GM18507 (cell line): ENCODE results near the gene ATP8A2.

Experiments used
- DNase-seq: peaks from one replicate; pipeline ENCODE4 v3.0.0; 2011; ENCODE audit warnings: low read depth; ENCODE audit not compliant: insufficient read length; ENCODE audit errors: extremely low spot score
- FAIRE-seq: peaks from 2 replicates; lab custom pipeline; 2011; peaks lifted over from hg19 to GRCh38; lab: Jason Lieb, UNC

Gene ATP8A2

DNA sequence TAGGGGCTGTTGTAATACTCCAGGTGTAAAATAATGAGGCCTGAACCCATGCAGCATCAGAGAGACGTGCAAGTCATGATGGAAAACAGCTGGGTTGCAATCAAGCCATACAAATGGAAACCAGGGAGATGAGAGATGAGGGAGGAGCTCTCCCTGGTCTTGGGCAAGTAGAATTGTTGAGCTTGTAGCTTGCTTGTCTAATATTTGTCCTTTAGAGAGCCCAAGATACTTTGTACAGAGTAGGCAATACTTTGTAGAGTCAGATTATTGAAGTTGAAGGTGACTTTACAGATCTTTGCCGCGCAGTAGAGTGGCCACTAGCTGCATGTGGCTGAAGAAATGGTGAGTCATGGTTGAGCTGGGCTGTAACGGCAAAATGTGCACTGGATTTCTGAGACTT, 8.3 kb downstream of the ATP8A2 start:
- no peak for DNase-seq
- FAIRE-seq: no peak

DNA sequence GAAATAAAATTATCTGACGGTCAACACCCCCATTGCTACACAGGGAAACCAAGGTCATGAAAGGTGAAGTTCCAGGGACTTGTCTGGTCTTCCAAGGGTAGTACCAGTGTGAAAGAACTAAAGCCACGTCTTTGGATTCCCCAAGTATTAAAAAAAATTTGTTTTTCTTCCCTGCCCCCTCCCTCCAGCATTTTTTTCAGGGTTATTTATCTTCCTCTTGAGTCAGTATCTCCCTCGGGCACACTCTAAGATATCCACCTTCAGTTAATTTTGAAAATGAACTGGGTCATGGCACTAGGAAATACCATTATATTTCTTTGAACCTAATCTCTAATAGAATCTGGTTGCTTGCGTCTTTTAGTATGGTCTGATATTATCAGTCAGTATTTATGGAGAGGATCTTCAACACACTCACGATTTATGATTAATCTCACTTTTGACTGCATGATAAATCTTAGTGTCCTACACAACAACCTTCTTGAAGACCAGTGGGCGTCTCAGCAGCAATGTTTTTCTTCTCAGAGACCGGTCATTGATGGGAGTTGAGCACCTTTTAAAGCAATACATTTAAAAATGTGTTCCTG, 9.1 kb downstream of the ATP8A2 start:
- DNase-seq: no peak
- FAIRE-seq: no peak

DNA sequence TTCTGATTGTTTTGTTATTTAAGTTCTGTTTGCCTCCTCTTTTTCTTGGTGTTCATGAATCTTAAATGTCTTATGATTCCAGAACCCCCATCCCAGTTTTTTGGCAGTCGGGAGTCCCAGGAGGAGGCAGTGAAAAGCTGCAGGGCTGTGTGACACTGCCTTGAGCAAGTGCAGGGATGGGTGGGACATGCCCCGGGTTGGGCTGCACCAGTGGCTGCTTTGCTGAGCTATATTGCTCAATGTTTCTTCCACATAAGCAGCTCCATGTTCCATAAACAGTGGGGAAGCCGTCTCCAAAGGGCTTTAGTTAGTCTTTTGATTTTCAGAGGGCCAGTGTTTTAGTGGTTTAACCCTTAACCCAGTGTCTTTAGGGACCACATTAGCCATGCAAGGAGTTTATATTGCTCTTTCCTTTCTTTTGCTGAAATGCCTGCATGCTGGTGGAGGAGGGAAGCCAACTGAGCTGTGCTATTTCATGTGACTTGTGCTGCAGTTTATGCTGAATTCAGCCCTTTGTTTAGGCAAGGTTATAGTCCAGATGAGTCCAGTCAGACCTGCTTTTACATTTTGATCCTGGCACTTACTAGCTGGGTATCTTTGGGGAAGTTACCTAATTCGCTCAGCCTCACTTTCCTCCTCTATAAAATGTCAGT, 13.1 kb downstream of the ATP8A2 start:
- FAIRE-seq: no peak
- no peak for DNase-seq

DNA sequence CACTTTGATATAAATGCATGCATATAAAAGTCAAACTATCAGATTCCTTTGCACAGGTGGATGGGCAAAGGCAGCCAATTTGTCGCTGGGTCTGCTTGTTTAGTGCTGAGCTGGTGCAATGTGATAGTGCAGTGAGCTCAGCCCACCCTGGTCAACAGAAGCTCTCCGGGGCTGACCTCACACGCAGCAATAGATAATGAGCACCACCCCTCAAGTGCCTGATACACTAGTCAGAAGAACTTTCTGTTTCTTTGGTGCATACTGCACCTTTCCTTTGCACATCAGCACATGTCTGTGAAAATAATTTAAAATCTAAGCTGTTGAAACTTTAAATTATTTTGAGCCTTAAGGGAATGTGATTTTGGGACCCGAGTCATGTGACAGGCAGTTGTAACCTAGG, 20.2 kb downstream of the ATP8A2 start:
- no peak for DNase-seq
- FAIRE-seq: no peak

DNA sequence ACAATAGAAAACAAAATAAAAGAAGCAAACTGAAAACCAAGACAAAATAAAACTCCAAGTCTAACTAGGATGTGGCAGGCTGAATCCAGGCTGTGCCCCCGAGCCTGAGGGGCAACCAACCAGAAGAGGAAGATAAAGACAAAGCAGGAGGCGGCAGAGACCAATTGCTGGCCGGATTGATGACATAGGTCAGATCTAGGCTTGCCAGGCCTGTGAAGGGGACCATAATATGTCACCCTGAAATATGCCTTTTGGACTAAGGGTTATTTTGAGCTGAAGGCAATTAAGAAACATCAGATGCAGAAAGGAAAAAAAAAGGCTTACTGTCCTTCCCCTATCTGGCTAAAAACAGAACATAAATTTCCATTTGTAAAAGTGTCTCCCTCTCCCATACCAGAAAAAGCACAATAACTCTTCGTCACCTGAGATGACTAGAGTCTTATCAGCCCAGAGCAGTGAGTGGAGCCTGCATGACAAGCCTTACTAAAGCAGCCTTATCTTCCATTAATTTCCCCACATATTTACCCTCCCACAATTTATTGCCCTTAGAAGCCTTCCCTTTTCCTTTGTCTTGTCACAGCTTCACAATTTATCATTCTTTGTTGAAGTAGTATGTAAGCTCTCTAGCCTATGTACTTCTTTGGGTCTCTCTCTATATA, 22.8 kb downstream of the ATP8A2 start:
- no peak for FAIRE-seq

DNA sequence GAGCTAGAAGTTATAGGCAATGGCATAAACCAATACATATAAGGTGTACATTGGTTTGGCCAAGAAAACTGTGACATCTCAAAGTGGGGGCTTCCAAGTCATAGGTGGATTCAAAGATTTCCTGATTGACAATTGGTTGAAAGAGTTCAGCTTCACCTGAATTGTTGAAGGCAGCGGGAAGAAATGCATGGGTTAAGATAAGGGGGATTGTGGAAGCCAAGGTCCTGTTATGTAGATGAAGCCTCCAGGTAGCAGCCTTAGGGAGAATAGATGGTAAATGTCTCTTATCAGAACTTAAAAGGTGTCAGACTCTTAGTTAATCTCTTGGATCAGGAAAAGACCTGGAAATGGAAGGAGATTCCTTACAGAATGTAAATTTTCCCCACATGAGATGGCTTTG, 26.0 kb downstream of the ATP8A2 start:
- no peak for FAIRE-seq

More for the DNA sequence above, 22.8 kb downstream of the ATP8A2 start:
- DNase-seq: no peak

DNA sequence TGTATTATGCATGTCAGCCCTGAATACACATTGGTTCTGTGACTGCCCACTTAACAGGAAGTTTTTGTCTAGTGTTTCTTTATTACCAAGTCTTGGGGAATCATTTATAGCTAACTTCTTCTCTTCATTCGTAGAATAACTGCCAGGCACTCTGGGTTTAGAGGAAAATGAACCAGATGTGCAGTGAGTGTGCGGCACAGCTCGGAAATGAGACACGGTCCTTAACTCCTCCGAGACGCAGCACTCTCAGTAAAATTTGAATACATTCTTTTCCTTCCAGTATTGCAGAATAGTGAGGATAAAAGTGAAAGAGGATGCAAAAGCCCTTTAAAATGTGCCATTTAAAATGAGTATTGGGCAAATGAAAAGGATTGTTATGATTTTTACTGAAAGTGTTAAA, 29.2 kb downstream of the ATP8A2 start:
- FAIRE-seq (no peak), DNase-seq (no peak)

More for the DNA sequence above, 26.0 kb downstream of the ATP8A2 start:
- DNase-seq: no peak

DNA sequence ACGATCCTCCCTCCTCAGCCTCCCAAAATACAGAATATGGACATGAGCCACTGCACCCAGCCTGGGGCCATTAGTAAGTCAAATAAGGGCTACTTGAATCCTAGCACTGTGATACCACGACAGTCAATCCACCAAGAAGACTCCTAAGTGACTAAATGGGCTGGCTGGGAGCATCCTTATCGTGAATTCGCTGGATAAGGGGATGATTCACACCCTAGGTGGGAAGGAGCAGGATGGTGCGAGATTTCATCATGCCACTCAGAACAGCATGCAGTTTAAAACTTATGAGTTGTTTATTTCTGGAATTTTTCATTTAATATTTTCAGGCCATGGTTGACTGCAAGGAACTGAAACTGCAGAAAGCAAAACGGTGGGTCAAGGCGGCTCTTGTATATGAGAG, 30.2 kb downstream of the ATP8A2 start:
- no peak for DNase-seq
- FAIRE-seq: no peak

DNA sequence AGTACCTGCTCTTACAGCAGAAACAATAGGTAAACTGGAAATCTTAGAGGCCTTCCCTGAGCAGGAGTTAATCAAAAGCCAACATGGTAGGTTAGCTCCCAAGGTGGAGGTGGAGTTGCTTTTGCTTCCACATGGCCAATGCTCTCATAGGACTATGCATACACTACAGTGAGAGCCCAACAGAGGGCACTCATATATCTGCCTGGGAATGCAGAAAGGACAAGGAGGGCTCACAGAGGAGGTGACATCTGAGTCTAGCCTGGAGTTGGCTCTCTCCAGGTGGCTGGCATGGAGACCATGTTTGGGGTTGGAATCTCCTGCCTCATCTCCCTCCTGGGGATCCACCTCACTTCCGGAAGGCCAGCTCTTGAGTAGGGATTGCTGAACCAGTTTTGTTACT, 34.6 kb downstream of the ATP8A2 start:
- DNase-seq: no peak
- no peak for FAIRE-seq

DNA sequence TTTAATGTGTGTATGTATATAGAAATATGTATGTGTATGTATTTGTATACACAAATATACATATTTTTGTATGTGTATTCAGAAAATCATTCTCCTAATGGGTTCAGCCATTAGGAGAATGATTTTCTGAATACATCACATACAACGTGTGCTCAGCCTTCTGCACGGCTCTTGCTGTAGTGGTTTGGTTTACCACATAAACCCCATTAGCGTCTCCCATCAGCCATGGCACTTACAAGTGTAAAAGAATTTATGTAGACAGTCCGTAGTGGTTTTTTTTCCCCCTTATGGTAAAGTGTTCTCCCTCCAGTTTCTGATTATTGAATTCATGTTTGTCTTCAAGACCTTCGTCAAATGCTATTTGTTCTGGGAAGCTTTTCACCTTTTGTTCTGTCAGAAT, 38.2 kb downstream of the ATP8A2 start:
- FAIRE-seq (no peak), DNase-seq (no peak)

DNA sequence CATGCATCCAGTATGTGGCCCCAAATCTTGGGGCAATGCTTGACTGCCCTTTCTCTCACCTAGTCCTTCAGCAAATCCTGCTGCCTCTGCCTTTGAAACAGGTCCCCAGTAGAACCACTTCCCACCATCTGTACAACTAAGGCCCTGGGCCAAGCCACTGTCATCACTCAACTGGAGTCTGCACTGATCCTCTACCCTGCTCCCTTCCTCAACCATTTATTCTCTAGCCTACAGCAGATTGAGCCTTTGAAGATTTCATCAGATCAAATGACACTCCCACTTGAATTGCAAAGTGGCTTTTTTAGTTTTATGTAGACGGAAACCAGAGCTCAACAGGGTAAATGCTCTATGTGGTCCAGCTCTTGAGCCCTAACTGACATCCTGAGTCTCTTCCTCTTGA, 43.5 kb downstream of the ATP8A2 start:
- FAIRE-seq: no peak
- no peak for DNase-seq

DNA sequence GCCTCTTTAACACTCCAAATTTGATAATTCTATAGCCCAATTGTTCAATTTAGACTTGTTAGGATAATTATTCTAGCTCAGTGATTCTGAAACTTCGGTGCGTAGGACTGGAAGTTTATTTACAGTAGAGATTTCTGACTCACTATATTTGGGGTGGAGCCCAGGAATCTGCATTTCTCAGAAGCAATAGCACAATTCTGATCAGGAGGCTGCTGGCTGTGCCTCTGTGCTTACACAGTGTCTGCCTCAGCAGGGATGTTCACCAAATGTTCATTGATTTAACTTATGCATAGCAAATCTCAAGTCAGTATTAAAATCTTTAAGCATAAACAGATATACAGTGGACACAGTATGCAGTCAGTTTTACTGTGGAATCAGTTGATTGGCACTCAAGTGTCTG, 45.8 kb downstream of the ATP8A2 start:
- no peak for FAIRE-seq
- DNase-seq: no peak

DNA sequence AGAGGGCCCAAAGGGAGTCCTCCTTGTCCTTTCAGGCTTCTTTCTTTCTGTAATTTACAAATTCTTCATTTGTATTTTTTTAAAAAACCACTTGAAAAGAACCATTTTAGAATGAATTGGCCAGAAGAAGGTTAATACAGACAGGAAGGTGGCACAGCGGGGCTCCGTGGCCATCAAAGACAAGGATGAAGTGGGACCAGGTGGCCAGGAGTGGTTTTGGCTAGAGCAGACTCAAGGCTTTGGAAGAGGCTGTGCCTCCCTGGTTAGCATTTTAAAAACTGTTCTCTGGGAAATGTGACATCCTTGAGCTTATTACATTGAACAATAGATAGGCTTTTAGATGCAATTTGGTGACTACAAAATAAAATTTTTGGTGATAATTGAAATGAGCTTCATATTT, 48.4 kb downstream of the ATP8A2 start:
- DNase-seq (no peak), FAIRE-seq (no peak)

DNA sequence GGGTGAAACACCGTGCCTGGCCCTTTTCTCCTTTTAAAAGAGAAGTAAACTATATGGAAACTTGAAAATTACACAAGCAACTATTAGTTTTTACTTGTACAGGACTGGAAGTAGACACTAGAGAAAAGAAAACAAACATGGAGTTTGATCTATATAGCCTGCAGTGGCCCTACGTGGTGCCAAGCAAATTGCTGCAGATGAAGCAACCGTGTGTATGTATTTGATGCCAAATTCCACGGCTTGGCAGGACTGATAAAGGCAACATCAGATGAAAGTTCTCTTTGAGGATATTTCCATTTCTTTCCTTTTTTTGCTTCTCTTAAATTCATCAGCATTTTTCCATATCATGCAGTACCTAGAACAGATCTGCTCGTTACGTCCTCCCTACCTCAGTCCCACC, 49.8 kb downstream of the ATP8A2 start:
- FAIRE-seq (no peak), DNase-seq (no peak)

DNA sequence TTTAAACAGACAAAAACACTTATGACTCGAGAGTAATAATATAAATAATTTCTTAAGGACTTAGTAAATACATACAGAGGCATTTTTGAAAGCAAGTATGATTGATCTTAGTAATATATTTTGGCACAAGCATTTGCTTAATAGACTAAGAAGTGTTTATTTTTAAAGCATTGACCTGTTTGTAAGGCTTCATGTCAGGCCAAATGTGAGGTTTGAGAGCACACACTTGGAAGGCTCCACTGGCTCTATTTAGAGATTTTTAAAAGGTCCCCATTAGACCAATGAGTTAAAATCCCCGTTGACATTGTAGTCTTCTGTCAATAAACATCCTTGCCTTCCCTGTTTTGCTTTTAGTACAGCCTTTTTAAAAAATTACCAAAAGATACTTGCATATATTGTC, 50.4 kb downstream of the ATP8A2 start:
- FAIRE-seq (no peak), DNase-seq (no peak)

DNA sequence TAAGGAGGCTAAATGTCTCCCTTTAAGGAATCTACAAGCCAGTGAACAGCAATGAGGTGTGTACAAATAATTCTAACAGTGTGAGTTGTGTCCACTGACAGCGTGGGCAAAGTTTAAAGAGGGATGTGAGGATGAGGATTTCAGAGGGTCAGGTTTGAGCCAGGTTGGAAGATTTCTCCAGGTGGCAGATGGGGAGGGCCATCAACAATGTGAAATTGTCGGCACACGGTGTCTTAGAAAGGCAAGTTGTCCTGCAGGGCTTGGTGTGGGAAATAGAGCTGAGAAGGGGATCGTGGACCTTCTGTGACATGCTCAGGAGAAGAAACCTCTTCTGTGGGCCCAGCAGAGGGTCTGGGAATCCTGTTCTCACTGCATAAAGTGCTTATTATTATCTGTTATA, 52.1 kb downstream of the ATP8A2 start:
- DNase-seq (no peak), FAIRE-seq (no peak)

DNA sequence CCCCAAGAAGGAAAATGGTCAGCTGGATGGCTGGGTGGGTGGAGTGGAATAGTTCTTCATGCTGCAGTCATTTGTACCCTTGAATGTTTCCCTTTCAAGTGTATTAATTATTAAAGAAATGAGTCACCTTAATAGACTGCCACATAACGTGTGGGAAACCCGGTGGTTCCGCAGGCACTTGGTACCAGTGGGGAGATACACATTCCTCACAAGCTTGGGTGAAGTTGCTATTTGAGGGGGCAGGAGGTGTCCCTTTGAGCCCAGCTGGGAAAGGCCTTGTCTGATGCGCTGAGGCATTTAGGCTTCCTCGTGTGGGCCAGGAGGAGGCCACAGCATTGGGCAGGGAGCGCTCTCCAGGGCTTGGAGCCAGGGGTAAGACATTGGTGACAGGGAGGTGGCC, 57.7 kb downstream of the ATP8A2 start:
- no peak for DNase-seq
- no peak for FAIRE-seq

DNA sequence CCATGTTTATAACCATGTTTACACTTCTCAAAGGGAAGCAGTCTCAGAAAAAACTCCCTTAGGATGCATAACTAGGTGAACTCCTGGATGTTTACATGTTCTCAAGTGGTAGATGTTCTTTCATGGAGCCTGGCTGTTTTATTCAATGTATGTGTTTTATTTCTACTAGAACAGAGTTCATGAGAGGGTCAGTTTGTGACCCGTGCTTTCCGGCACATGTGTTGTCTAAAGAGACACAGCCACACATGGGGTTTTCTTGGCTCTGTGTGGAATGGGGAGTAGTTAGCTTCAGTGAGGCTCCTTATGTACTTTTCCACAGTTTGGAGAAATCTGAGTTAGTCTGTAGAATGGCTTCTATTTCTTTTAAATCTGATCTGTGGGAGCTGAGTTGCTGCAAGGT, 60.9 kb downstream of the ATP8A2 start:
- FAIRE-seq: no peak
- no peak for DNase-seq

DNA sequence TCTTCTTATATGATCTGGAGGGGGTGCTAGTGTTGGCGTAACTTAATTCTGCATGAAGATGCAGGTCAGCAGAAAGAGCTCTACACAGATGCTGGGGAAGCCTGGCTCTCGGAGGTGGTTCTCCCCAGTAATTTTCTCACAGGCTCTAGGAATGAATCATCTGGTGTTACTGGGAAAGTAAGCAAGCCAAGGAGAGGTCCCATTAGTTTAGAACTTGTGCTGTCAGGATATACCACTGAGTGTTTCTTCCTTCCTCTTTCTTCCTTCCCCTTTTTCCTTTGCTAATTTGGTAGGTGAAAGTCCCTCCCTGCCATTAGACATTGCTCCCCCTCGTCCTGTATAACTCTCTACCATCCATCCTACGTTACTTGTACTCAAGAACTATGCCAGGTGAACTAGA, 68.3 kb downstream of the ATP8A2 start:
- DNase-seq: no peak
- no peak for FAIRE-seq

DNA sequence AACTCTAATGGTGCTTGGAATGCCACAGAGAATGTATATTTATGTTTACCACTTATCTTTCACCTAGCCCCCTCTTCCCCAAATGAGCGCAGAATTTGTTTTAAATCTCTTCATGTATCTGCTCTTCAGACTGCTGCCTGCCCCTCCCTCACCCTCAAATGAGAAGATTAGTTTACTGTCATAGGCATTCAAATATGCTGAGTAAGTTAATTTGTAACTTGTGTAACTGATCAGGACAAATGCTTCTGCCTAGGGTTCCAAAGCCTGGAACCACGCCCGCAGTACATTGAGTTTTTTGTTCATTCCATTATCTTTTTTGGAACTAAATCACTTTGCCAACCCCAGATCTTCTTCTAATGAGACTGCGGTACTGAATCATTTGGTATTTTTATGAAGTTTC, 74.5 kb downstream of the ATP8A2 start:
- no peak for FAIRE-seq
- no peak for DNase-seq

DNA sequence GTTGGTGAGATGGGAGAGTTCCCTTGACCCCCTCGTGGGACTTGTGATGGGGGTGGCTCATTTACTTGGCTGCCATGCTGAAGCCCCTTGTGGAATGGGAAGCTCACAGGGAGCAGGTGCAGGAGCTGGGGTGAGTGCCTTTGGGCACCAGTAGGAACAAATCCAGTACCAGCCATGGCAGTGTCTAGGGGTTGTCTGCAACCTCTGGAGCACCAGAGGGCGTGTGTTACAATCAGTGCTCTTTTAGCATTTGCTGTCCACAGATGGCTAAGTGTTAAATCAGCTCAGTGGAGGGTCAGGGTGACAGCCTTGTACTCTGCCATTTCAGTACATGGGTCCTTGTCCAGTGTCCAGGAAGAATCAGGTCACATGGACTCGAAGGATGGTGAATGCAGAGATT, 75.6 kb downstream of the ATP8A2 start:
- DNase-seq: no peak
- no peak for FAIRE-seq
